GM12865 (cell line): Measurements from ENCODE around the gene MPRIP.
"Not testable (repeated sequence)": the region's sequence is repeated elsewhere in the genome, so short reads cannot be mapped to it uniquely, and the experiment has no call there.

Experiments used
- DNase-seq: peaks from one replicate; pipeline ENCODE4 v3.0.0; 2010; ENCODE audit warnings: low read depth
- H3K4me3 ChIP-seq: 2 replicates; pipeline ENCODE4 v1.5.1; 2011; ENCODE audit warnings: mild to moderate bottlenecking, low read depth, low read length, control low read depth
- CTCF ChIP-seq: IDR thresholded peaks from 2 replicates; pipeline ENCODE4 v1.5.1; 2011; ENCODE audit warnings: low read length, control low read depth, low read depth, inconsistent platforms; ENCODE audit not compliant: insufficient read depth; ENCODE audit errors: missing control alignments

Gene MPRIP

DNA sequence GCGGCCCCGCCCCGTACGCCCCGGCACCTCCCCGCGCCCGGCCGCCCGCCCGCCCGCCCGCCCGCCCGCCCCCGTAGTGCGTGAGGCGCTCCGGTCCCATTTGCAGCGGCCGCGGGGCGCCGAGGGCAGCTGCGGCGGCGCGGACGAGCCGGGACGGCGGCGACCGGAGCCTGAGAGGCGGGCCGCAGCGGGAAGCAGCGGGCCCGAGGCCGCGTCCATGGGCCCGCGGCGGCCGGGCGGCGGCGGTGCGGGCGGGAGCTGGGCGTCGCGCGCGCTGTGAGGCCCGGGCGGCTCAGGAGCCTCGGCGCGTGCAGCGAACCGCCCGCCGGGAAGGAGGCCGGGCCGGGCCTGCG lies at the start of gene MPRIP:
TSS of gene MPRIP (plus strand) at position 74 of the 353 bp plus-strand sequence. CDS start 392 bp downstream, outside the sequence.
- peak within 1 kb of the TSS; percentile 70 for H3K4me3 ChIP-seq
- TF ChIP-seq CTCF, result no peak
- DNase-seq, result no peak

DNA sequence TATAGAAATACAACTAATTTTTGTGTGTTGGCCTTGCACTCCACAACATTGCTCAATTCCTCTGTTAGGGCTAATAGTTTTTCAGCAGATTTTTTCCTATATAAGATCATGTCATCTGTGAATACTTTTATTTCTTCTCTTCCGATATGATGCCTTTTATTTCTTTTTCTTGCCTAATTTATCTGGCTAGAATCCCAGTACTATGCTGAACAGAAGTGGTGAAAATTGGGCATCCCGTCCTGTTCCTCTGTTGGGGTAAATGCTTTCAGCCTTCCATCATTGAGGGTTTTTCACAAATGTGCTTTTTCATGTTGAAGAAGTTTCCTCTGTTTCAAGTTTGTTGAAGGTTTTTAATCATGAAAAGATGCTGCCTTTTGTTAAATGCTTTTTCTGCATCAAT lies 47.6 kb upstream of the MPRIP start:
- no peak overlapping the region for H3K4me3 ChIP-seq
- no peak for TF ChIP-seq CTCF
- DNase-seq, result no peak

DNA sequence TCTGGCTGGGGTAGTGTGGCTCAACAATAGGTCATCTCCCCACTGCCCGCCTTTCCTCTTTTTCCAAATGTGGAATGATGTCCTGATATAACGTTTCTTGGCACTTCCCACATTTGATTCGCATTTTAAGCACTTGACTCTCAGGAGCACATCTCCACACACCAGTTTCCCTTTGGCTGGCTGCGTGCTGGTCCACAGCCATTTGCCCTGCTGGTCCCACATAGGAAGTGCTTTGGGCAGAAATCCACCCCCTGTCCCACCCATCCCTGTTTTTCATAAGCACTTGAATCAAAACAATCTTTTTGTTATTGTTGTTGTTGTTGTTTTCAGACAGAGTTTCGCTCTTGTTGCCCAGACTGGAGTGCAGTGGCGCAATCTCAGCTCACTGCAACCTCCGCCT lies 46.3 kb upstream of the MPRIP start:
- no peak overlapping the region for H3K4me3 ChIP-seq
- TF ChIP-seq CTCF, result no peak
- no peak for DNase-seq

DNA sequence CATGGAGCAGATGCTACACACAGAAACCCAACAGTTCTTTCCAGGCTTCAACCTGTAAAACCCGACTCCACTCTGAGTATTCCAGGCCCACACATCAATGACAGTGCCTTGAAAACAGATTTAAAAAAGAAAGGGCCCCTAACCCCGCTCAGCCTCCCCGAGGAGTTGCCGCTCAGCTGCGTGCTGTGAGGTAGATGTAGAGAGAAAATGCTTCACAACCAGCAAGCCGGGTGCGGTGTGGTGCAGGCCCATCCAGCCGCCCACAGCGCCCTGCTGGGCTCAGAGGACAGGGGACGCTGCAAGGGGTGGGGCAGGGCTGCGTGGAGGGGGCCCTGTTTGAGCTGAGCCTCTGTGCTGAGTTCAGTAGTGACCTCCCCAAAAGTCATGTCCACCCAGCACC lies 45.5 kb upstream of the MPRIP start:
- H3K4me3 ChIP-seq, DNase-seq: not testable (repeated sequence)

GRCh38 chr17:16997514-16998429 lies 44.5 kb upstream of the MPRIP start:
- peak; percentile 46 for DNase-seq
- TF ChIP-seq CTCF, result no peak
- H3K4me3 ChIP-seq, result no peak overlapping the region

DNA sequence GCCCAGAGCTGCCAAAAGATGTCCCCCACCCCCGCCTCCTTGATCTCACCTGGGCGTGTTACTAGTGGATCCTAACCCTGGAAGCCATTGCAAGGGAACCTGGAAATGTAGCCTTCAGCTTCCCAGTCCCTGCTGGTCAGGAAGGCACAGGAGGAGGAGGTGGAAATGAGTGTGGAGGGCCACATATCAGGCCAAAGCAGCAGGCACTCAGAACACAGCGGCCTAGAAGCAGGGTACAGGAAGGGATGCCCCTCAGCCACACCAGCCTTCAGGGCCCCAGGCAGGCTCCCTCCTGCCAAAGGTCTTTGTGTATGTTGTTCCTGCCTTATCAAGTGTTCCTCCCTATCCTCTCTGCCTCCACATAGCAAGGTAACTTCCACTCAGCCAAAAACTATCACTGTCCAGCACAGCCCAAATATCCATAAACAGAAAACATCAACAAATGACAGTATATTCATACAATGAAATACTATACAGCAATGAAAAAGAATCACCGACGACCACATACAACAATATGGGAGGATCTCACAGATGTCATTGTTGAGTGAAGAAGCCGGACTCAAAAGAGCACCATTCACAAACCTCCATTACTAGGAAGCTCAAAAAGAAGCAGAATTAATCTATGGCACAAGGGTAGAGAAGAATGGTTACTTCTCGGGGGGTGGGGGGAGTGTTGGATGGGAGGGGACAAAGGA lies 42.2 kb upstream of the MPRIP start:
- DNase-seq, result no peak
- no peak for TF ChIP-seq CTCF
- no peak overlapping the region for H3K4me3 ChIP-seq

DNA sequence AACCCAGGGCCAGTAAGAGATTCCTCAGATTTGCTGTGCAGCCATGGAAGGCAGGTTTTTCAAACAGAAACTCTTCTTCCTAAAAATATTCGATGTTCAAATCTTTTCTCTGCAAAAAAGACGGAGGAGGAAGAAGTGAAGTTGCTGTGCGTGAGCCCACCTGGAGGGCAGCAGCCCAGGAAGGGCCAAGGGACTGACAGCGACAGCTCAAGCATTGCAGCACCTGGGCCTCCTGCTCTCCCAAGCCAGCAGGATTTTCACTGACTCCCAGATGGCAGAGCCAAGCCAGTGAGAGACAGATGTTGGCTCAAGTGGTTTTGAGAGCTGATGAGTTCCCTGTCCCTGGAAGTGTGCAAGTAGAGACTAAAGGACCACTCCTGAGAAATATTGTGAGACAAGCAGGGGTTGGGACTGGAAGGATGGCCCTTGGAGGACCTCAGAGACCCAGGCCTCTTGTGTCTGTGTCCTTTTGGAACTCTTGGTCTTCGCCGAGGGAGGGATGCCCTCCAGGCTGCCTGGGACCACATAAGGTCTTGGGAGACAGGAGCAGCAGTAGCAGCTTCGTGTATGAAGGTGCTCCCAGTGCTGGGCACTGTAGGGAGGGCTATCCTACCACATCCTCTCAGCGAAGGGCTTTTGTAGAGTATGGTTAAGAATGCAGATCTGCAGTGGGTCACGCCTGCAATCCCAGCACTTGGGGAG lies 41.0 kb upstream of the MPRIP start:
- H3K4me3 ChIP-seq, result no peak overlapping the region
- no peak for TF ChIP-seq CTCF
- no peak for DNase-seq
